Body of pancreas (tissue), 4 donors: ENCODE data around the gene GRXCR1.

Source experiments
- POLR2A ChIP-seq, 3 donors: fragments of 450-650 bp; IDR thresholded peaks; one replicate each; pipeline ENCODE4 v1.6.1; 2016; ENCODE audit warnings: antibody characterized with exemption in 3 of 3, mild to moderate bottlenecking in 2 of 3
- TF ChIP-seq, protein P1 (sequence below), 7 experiments: fragments of 450-650 bp in 4 of 7; fragments of 200-600 bp in 3 of 7; sonication (generic) in 3 of 7; IDR thresholded peaks; one replicate each; pipeline ENCODE4 v1.5.1; 2016 to 2019; ENCODE audit warnings: antibody characterized with exemption in 7 of 7

- TF ChIP-seq, protein P1, sequence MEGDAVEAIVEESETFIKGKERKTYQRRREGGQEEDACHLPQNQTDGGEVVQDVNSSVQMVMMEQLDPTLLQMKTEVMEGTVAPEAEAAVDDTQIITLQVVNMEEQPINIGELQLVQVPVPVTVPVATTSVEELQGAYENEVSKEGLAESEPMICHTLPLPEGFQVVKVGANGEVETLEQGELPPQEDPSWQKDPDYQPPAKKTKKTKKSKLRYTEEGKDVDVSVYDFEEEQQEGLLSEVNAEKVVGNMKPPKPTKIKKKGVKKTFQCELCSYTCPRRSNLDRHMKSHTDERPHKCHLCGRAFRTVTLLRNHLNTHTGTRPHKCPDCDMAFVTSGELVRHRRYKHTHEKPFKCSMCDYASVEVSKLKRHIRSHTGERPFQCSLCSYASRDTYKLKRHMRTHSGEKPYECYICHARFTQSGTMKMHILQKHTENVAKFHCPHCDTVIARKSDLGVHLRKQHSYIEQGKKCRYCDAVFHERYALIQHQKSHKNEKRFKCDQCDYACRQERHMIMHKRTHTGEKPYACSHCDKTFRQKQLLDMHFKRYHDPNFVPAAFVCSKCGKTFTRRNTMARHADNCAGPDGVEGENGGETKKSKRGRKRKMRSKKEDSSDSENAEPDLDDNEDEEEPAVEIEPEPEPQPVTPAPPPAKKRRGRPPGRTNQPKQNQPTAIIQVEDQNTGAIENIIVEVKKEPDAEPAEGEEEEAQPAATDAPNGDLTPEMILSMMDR (IDR thresholded peaks at IDR 0.05) = no peak
- TF ChIP-seq POLR2A (IDR thresholded peaks at IDR 0.05) = no peak
Observed at GRCh38 chr4:42953321-42953720, 60.8 kb downstream of the GRXCR1 start.
